ENCODE measurements around the gene TTN.
A peak's percentile ranks its signal among the peaks of the same experiment; 100 is the strongest.
"Not testable (repeated sequence)": the region's sequence is repeated elsewhere in the genome, so short reads cannot be mapped to it uniquely, and the experiment has no call there.

TTN gene

GRCh38 chr2:178658480-178658879, 148.7 kb downstream of the TTN start:
- not testable (repeated sequence) for DNase-seq (ENCODE audit: low spot score)

DNA sequence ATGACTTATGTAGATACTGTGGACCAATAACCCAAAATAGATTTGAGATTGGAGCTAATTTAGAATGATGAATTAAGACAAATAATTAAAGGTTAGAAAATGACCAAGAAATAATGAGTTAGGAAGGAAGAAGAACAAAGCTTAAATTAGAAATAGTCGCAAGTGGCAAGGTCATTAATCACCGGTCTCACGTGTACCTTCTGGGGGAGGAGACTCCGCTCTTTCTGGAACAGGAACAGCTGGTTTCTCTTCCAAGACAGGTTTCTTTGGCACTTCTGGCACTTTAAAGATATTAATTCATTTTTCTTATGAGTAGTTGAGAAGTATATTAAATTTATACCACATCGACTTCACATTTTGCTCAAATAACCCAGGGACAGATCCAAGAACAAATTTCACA, 156.7 kb downstream of the TTN start:
- DNase-seq (ENCODE audit: low spot score) = no peak

GRCh38 chr2:178644919-178645318, 162.3 kb downstream of the TTN start:
- no peak for DNase-seq (ENCODE audit: low spot score)

DNA sequence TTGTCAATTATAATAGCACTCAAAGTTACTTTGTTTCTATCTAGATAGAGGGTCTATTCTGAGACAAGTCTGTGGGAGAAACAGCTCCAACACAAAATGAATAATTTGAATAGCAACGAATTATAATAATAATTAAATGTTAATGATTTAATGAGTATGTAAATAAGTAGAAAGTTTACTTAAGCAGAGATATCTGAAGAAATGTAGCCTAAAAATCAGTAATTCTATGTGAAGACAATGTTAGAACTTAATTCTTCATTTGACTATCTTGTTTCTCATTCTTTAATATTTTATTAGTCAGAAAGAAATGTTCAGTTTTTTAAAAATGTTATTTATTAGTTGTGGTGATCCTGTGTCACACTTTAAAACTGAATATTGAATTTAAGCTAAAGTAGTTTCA, 165.7 kb downstream of the TTN start:
- no peak for DNase-seq (ENCODE audit: low spot score)

GRCh38 chr2:178635897-178636296, 171.3 kb downstream of the TTN start:
- DNase-seq (ENCODE audit: low spot score) = no peak

DNA sequence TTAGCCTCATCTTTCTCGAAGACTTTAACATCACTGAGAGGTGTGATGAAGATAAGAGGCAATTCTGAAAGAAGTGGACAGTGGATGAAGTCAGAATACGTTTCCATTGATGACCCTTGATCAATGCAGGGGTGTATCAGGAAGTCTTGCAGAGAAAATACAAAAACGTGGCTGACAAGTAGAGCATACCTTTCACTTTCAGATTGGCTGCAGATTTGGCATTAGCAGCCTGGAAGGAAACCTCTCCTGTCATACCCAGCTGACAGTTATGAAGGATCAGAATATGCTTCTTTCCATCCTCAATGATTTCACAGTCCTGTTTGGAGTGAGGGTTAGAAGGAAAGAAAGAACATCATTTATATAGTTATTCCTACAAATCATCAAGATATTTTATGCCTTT, 174.5 kb downstream of the TTN start:
- no peak for DNase-seq (ENCODE audit: low spot score)

DNA sequence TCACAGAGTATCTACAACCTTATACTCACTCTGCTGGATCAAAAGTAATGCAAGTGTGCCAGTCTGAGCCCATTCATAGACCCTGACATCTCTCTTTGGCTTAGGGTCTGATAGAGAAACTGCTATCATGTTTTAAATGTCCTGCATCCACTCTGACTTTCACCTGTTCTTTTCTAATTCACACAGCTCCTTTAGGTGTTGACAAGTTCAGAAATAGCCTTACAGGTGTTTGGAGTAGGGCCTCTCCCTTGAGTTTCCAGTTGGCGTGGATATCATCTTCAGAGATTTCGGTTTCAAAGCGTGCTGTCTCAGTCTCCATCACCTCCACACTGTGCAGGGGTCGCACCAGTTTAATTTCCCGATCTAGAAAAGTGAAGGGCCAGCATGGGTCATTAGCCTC, 176.6 kb downstream of the TTN start:
- no peak for DNase-seq (ENCODE audit: low spot score)

DNA sequence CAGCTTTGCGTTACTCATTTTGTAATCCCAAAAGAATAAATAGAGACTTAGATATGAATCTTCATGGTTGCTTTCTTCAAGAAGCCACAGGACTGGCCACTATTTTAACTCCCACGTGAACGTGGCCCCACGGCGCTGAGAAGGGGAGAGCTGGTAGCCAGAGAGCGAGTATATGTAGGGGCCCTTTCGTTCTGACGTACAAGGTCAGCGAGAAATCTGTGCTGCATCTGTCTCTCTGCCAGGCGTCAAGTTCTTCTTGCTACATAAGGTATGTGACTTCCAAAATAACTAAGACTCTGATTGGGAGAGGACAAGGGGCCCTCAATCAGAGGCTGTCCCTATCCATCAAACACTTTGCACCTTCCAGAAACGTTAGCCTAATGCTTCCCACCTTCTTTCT, 177.8 kb downstream of the TTN start:
- no peak for DNase-seq (ENCODE audit: low spot score)

DNA sequence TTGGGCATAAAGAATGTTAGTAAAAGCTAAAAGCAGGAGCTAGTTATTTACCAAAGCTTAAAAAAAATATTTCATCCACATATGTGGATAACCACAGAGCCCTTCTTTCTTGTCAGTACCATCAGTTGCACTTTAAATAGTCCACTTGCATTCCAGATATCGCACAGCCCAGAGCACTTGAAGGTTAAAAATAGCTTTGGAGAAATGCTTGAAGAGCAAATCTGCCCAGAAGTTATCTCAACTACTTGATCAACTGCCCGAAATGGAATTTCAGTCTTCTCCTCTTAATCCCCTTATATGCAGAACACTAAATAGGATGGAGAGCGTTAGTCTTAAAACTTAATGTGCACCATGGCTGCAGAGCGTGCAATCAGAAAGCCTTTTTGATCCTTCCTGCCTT, 178.6 kb downstream of the TTN start:
- no peak for DNase-seq (ENCODE audit: low spot score)

GRCh38 chr2:178627401-178627800, 179.8 kb downstream of the TTN start:
- no peak for DNase-seq (ENCODE audit: low spot score)

DNA sequence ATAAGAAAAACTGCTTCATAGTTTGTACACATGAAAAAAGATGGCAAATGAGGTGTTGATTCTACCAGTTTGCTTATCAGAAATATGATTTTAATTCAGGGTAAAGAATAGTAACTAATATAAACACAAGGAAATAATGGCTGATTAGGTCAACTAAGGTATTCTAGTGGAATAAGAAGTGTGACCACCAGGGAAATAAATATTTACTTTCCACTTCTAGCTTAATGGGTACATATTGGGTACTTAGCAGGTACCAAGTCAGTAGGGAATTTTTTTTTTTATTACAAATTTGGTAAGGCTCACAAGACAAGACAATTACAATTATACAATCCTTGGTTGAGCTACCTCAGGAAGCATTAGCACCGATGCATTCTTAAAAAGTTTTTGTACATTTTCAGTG, 191.3 kb downstream of the TTN start:
- DNase-seq (ENCODE audit: low spot score) = no peak

GRCh38 chr2:178602901-178603300, 204.3 kb downstream of the TTN start:
- no peak for DNase-seq (ENCODE audit: low spot score)

DNA sequence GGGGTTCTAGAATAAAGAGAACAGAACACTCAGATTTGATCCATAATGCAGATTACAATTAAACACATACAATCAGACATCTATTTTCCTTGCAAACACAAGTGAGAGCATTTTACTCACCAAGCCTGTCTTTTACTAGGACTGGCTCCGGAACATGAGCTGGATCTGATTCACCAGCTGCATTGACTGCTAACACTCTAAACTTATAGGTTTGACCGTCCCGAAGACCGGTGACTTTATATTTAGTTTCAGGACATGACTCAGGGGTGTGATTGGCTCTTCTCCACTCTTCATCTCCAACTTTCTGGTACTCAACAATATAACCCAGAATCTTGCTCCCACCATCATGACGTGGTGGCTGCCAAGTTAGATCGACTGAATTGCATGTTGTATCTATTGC, 214.6 kb downstream of the TTN start:
- no peak for DNase-seq (ENCODE audit: low spot score)

- DNase-seq (ENCODE audit: low spot score) = no peak
These were observed 217.9 kb downstream of the TTN start for GRCh38 chr2:178589335-178589734.

- no peak for DNase-seq (ENCODE audit: low spot score)
These were observed 222.6 kb downstream of the TTN start for GRCh38 chr2:178584666-178585065.

DNA sequence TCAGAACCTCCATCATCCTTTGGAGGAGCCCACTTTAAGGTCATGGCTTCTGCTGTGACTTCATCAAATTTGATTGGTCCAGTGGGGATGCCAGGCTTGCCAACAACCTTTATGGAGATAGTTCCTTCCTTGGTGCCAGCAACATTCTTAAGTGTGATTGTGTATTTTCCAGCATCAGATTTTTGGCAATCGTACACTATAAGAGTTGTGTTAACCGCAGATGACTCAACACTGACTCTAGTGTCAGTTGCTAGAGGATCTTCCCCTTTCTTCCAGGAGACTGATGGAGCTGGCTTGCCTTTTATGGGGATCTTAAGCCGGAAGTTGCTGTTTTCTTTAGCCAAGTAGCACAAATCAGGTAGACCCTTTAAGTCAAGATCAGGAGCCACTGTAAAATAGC, 228.2 kb downstream of the TTN start:
- DNase-seq (ENCODE audit: low spot score) = no peak

DNA sequence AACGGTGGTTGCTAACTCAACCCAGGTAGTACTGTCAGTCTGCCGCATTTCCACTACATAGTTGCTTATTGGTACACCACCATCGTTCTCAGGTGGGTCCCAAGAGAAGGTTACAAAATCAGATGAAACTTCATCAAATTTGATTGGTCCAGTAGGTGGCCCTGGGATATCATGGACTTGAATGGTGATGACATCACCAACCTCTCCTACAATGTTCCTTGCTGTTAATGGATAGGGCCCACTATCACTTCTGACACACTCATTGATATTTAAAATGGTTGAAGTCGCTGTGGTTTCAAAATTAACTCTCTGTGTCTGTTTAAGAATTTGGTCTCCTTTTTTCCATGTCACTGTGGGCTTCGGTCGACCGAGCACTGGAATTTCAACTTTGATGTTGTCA, 232.4 kb downstream of the TTN start:
- DNase-seq (ENCODE audit: low spot score) = no peak

- no peak for DNase-seq (ENCODE audit: low spot score)
These were observed 239.0 kb downstream of the TTN start for GRCh38 chr2:178568227-178568626.

- peak; percentile 2 for DNase-seq (ENCODE audit: low spot score)
These were observed 254.2 kb downstream of the TTN start for GRCh38 chr2:178553047-178553446.

DNA sequence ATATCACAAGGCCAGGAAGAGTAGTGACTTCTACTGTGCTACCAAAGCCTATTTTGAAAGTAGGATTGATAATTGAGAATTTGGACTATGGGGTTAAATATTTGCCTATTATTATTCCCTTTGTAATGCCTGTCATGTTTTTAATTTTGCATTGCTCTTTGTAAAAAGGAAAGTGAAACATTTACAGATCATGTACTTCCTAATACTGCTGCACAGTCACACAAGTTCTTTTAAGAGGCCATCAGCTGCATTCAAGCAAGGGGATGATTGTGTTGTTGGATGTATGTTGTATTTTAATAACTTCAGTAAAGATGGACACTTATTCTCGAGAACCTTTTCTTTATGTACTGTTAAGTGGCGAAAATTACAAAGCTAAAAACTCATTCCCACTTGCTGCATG, 256.9 kb downstream of the TTN start:
- DNase-seq (ENCODE audit: low spot score) = no peak

DNA sequence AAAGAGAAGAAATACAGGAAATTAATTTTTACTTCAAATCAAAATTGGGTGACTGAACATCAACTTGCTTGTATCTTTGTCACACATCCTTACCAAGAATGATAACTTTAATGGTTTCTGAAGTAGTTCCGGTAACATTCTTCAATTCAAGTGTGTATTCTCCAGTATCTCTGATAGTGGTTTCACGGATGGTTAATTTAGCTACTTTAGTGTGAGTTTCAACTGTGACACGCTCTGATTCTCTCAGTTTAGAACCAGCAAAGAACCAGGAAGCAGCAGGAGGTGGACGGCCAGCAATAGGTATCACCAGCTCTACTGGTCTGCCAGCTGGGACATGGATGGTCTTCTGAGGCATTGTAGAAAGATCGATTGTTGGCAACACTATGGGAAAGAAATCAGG, 264.7 kb downstream of the TTN start:
- DNase-seq (ENCODE audit: low spot score) = no peak

- DNase-seq (ENCODE audit: low spot score) = no peak
These were observed 265.1 kb downstream of the TTN start for GRCh38 chr2:178542161-178542560.

GRCh38 chr2:178536037-178536436, 271.2 kb downstream of the TTN start:
- DNase-seq (ENCODE audit: low spot score) = no peak

DNA sequence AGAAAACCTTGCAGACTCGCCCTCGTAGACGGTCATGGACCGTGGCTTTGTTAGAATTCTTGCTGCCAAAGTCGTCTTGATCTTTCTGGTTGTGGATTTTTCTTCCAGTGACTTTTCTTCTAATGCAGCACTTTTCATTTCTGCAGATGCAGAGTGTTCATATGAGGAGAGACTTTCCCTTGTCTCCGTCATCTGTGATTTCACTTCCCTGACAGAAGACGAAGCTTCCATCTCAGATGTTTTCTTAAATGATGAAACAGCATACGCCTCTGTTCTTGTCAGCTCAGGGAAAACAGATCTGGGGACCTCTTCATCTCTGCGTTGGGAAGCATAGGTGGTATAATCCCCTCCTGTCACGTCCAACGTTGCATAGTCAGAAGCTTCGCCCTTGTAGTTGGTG, 276.1 kb downstream of the TTN start:
- no peak for DNase-seq (ENCODE audit: low spot score)

DNA sequence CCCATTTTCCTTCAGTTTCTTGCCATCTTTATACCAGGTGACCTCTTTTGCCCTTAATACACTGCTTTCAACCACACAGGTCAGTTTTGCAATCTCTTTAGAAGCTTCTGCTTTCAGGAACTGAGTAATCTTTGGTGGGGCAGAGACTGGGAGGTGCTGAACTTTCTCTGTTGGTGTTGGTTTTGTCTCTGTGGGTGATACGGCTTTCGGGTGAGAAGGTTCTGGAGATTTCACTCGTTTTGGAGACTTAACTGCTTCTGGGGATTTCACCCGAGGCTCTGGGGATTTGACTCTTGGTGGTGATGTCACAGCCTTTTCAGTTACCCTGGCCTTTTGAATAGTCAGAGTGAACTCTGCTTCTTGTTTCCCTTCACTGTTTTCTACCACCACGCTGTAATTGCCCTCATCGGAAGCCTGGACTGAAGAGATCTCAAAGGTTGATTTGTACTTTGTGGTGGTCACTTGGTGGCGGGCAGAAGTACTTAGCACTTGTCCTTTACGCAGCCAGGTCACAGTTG, 276.5 kb downstream of the TTN start:
- DNase-seq (ENCODE audit: low spot score) = no peak
